Pancreas (tissue), 10 donors: ENCODE data around the gene RAI14. TPM values are rescaled to one million over a fixed set of nuclear protein-coding genes. Genes with fewer than 3 reads are reported as not detected.

ENCODE experiments used
- ATAC-seq, 4 donors: fragments of 200-7000 bp; cut with Tn5 transposase; one replicate each; pipeline versions ENCODE4 v1.8.0 to v1.9.1; 2020; ENCODE audit warnings: mild to moderate bottlenecking in 4 of 4, moderate library complexity in 4 of 4
- DNase-seq, 6 donors: peaks; one replicate each; pipeline ENCODE4 v3.0.0-alpha.2; 2020
- FAIRE-seq: peaks from 2 replicates; lab custom pipeline; 2012; peaks lifted over from hg19 to GRCh38; lab: Jason Lieb, UNC
- H3K27ac ChIP-seq, 4 donors: fragments of 200-600 bp; sonication (generic); 1 replicate in 3 of 4; 2 replicates in 1 of 4; pipeline versions ENCODE4 v1.5.0 to v1.8.0; 2020
- H3K27me3 ChIP-seq, 4 donors: fragments of 200-600 bp; one replicate each; pipeline ENCODE4 v1.8.0; 2021
- H3K36me3 ChIP-seq, 3 donors: fragments of 200-600 bp; sonication (generic) in 1 of 3; one replicate each; pipeline versions ENCODE4 v1.5.0 to v1.8.0; 2020 to 2021
- H3K4me1 ChIP-seq, 3 donors: fragments of 200-600 bp; one replicate each; pipeline ENCODE4 v1.8.0; 2021
- H3K4me3 ChIP-seq, 4 donors: fragments of 200-600 bp; sonication (generic) in 2 of 4; one replicate each; pipeline versions ENCODE4 v1.5.0 to v1.8.0; 2020 to 2021
- H3K9me3 ChIP-seq, 4 donors: fragments of 200-600 bp; one replicate each; pipeline ENCODE4 v1.8.0; 2021
- CTCF ChIP-seq, 4 donors: fragments of 200-600 bp; sonication (generic) in 3 of 4; IDR thresholded peaks; one replicate each; pipeline versions ENCODE4 v1.5.0 to v1.8.0; 2021; ENCODE audit warnings: antibody characterized with exemption in 4 of 4
- WGBS, 2 donors: extraction: QIAGEN DNeasy Blood & Tissue Kit; methylation state at CpG; one replicate each; pipeline ENCODE4 v1.1.7; 2013; 5-methylcytosine and 5-hydroxymethylcytosine counted together
- intact Hi-C, 3 donors: fragments of 100-400 bp; cut with DNase I; formaldehyde crosslinking; loops; one replicate each; pipeline versions ENCODE4 v1.11.1 to v1.14.2; 2022
- polyA plus RNA-seq, 2 donors: library from polyadenylated mRNA; stranded (reverse); fragments of 200-250 nt; gene quantifications; one replicate each; pipeline ENCODE4 v1.2.3, GENCODE V29; 2013
- total RNA-seq, 6 donors: library from RNA; stranded (reverse); fragmentation: NEBNext Ultra II Directional in 4 of 6; extraction: Animal tissue kit (Norgen Biotek cat#: 25700) in 4 of 6; gene quantifications; one replicate each; pipeline versions ENCODE4 v1.2.1 to v1.2.4, GENCODE V29; 2021 to 2023
- donor health status: healthy with polysubstance abuse.
- donor health status: DM: no; HTN: no; CAD: no; lungs with moderate emphysema.
- donor health status: DM: no; HTN: no; CAD: no.
- donor health status: control.
- donor health status: control.
- donor health status: Bipolar disorder and iron deficiency.
- donor health status: DM: yes; HTN: yes; CAD: no.
- donor health status: DM: no; HTN: no; CAD: no.
- donor health status: DM: no; HTN: no; CAD: no.
- donor health status: DM: yes; HTN: yes; CAD: no.

RAI14 gene
- total and polyA plus RNA-seq, 8 donors, result 5.4 to 25.1 (median 14.9) TPM

- Histone ChIP-seq H3K36me3 (no peaks in the 10 kb centered on the region), H3K9me3 (no peaks in the 10 kb centered on the region), H3K27ac (no peak overlapping the region), H3K27me3 (no peaks in the 10 kb centered on the region), H3K4me3 (no peak overlapping the region), H3K4me1 (peaks cover 0 to 8% (median 5%) of the 10 kb centered on the region in 3 donors)
- ATAC-seq (no peak), DNase-seq (no peak), FAIRE-seq (no peak)
- no peak for TF ChIP-seq CTCF (IDR thresholded peaks at IDR 0.05)
- intact Hi-C loops, result no loop called here
- WGBS, 2 donors, result 89 to 94% methylated on average over 3 of the region's 3 CpGs
These were observed 21.3 kb downstream of the RAI14 start for GRCh38 chr5:34677428-34677827.

GRCh38 chr5:34680896-34681295, 24.8 kb downstream of the RAI14 start:
- no peak for TF ChIP-seq CTCF (IDR thresholded peaks at IDR 0.05)
- DNase-seq, result no peak
- Histone ChIP-seq H3K36me3 (no peaks in the 10 kb centered on the region), H3K4me3 (no peak overlapping the region), H3K27me3 (no peaks in the 10 kb centered on the region), H3K4me1 (peaks cover 3 to 23% (median 14%) of the 10 kb centered on the region in 3 donors), H3K9me3 (no peaks in the 10 kb centered on the region), H3K27ac (no peak overlapping the region)
- 50 to 55% methylated on average over 2 of the region's 2 CpGs for WGBS, 2 donors
- no peak for ATAC-seq
- intact Hi-C loops, result no loop called here
- FAIRE-seq, result no peak

GRCh38 chr5:34682926-34683623, 26.9 kb downstream of the RAI14 start:
- peak in 3 of 4 donors; percentile 16 to 41 (median 22) for ATAC-seq
- TF ChIP-seq CTCF (IDR thresholded peaks at IDR 0.05), result no peak
- Histone ChIP-seq H3K4me3 (no peak overlapping the region), H3K4me1 (peaks cover 10 to 37% (median 17%) of the 10 kb centered on the region in 3 donors), H3K27ac (peak overlapping the region in 1 of 4 donors; percentile 38), H3K9me3 (no peaks in the 10 kb centered on the region), H3K36me3 (no peaks in the 10 kb centered on the region), H3K27me3 (no peaks in the 10 kb centered on the region)
- FAIRE-seq, result no peak
- DNase-seq, result peak in 5 of 6 donors; percentile 60 to 82 (median 80)
- WGBS, 2 donors, result 44 to 45% methylated on average over 8 of the region's 8 CpGs
- intact Hi-C loops, result no loop called here

GRCh38 chr5:34684281-34684979, 28.3 kb downstream of the RAI14 start:
- no peak overlapping the region for H3K4me3 ChIP-seq
- 52 to 61% methylated on average over 4 of the region's 4 CpGs for WGBS, 2 donors
- no peaks in the 10 kb centered on the region for H3K27me3 ChIP-seq
- intact Hi-C loops, result no loop called here
- no peaks in the 10 kb centered on the region for H3K36me3 ChIP-seq
- H3K27ac ChIP-seq, result peak overlapping the region in 2 of 4 donors; percentile 15 to 34
- TF ChIP-seq CTCF (IDR thresholded peaks at IDR 0.05), result no peak
- no peak for FAIRE-seq
- H3K9me3 ChIP-seq, result no peaks in the 10 kb centered on the region
- H3K4me1 ChIP-seq, result peaks cover 10 to 40% (median 17%) of the 10 kb centered on the region in 3 donors
- DNase-seq, result peak in 2 of 6 donors; percentile 11 to 29
- peak in 2 of 4 donors; percentile 13 to 27 for ATAC-seq
